Activated naive CD8-positive, alpha-beta T cell treated with anti-CD3 and anti-CD28 coated beads, Interleukin-2, amount 50 U/mL, for 24 hours (primary cell): ENCODE measurements around the gene L3MBTL1.
"Not testable (repeated sequence)": the region's sequence is repeated elsewhere in the genome, so short reads cannot be mapped to it uniquely, and the experiment has no call there.

Experiments used
- ATAC-seq: fragments of 150-1000 bp; cut with Tn5 transposase; one replicate; pipeline ENCODE4 v1.10.0; 2021
- DNase-seq: peaks from one replicate; pipeline ENCODE4 v3.0.0; 2021
- H3K27ac Mint-ChIP-seq: one replicate; pipeline ENCODE4 v1.8.0; 2021; ENCODE audit warnings: mild to moderate bottlenecking, mixed read lengths
- H3K27me3 Mint-ChIP-seq: one replicate; pipeline ENCODE4 v1.8.0; 2021; ENCODE audit warnings: mixed read lengths
- H3K36me3 Mint-ChIP-seq: one replicate; pipeline ENCODE4 v1.8.0; 2021; ENCODE audit warnings: low read depth, mixed read lengths
- H3K4me1 Mint-ChIP-seq: one replicate; pipeline ENCODE4 v1.8.0; 2021; ENCODE audit warnings: mixed read lengths
- H3K4me3 Mint-ChIP-seq: one replicate; pipeline ENCODE4 v1.8.0; 2021; ENCODE audit warnings: mild to moderate bottlenecking, moderate library complexity, mixed read lengths
- H3K9me3 Mint-ChIP-seq: one replicate; pipeline ENCODE4 v1.8.0; 2021; ENCODE audit warnings: mixed read lengths

The L3MBTL1 gene

GRCh38 chr20:43570496-43570895, 63.0 kb downstream of the L3MBTL1 start:
- no peaks in the 10 kb centered on the region for H3K9me3 Mint-ChIP-seq
- no peak for DNase-seq
- no peak overlapping the region for H3K27ac Mint-ChIP-seq
- no peak overlapping the region for H3K4me3 Mint-ChIP-seq
- H3K27me3 Mint-ChIP-seq: no peaks in the 10 kb centered on the region
- ATAC-seq: no peak
- H3K36me3 Mint-ChIP-seq: no peaks in the 10 kb centered on the region
- no peaks in the 10 kb centered on the region for H3K4me1 Mint-ChIP-seq

DNA sequence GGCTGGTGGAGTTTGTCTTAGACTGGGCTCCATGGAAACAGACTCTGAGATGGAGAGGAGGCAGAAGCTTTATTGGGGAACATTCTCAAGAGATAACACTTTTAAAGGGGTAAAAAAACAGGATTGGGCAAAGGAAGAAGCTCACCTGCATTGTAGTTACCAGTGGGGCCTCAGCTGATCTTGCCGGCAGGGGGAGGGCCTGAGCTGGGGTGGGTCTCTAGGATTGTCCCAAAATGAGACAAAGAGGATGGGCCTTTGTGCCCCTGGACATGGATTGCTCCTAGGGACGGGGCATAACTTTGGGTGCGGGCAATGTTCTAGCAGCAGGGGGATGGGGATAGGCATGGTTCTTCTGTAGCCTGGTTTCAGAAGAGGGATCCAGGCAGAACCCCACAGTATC, 63.8 kb downstream of the L3MBTL1 start:
- DNase-seq (no peak), ATAC-seq (no peak)
- Mint-ChIP-seq H3K27ac (no peak overlapping the region), H3K9me3 (no peaks in the 10 kb centered on the region), H3K27me3 (no peaks in the 10 kb centered on the region), H3K36me3 (no peaks in the 10 kb centered on the region), H3K4me3 (no peak overlapping the region), H3K4me1 (no peaks in the 10 kb centered on the region)

GRCh38 chr20:43571771-43572170, 64.3 kb downstream of the L3MBTL1 start:
- H3K9me3 Mint-ChIP-seq: no peaks in the 10 kb centered on the region
- no peak for DNase-seq

DNA sequence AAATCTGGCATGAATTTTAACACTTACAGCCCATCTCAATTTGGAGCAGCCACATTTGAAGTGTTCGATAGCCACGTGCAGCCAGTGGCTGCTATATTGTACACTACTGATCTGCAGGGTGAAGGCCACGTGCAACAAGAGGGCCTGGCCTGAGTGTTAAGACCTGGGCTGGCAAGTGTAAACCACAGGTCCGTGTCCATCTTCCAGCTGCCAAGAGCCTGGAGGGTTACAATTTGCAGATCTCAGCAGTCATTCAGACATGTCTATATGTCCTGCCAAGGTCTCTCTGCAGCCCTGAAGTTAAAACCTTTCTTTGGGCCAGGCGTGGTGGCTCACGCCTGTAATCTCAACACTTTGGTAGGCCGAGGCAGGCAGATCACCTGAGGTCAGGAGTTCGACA, 65.4 kb downstream of the L3MBTL1 start:
- no peak for ATAC-seq
- no peak for DNase-seq
- H3K27ac Mint-ChIP-seq: no peak overlapping the region
- H3K4me3 Mint-ChIP-seq: no peak overlapping the region
- H3K4me1 Mint-ChIP-seq: no peaks in the 10 kb centered on the region
- no peaks in the 10 kb centered on the region for H3K27me3 Mint-ChIP-seq
- no peaks in the 10 kb centered on the region for H3K36me3 Mint-ChIP-seq
- no peaks in the 10 kb centered on the region for H3K9me3 Mint-ChIP-seq

More at GRCh38 chr20:43571771-43572170, 64.3 kb downstream of the L3MBTL1 start:
- no peaks in the 10 kb centered on the region for H3K4me1 Mint-ChIP-seq
- no peaks in the 10 kb centered on the region for H3K27me3 Mint-ChIP-seq
- no peaks in the 10 kb centered on the region for H3K36me3 Mint-ChIP-seq
- ATAC-seq: no peak
- no peak overlapping the region for H3K4me3 Mint-ChIP-seq
- H3K27ac Mint-ChIP-seq: no peak overlapping the region

DNA sequence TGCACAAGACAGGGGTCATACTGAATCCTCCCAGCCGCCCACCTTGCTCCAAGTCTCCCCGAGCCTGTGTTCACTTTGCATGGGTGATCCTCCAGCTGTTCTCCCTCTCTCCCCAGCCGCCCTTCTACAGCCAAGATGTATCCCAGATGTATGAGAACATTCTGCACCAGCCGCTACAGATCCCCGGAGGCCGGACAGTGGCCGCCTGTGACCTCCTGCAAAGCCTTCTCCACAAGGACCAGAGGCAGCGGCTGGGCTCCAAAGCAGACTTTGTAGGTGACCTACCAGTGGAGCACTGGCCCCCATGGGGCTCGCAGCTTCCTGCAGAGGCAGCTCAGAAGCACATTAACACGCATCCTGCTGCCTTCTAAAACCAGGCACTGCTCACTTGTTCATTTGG, 68.6 kb downstream of the L3MBTL1 start:
- H3K4me1 Mint-ChIP-seq: no peaks in the 10 kb centered on the region
- ATAC-seq: no peak
- no peak overlapping the region for H3K27ac Mint-ChIP-seq
- no peaks in the 10 kb centered on the region for H3K9me3 Mint-ChIP-seq
- no peaks in the 10 kb centered on the region for H3K36me3 Mint-ChIP-seq
- DNase-seq: no peak
- no peaks in the 10 kb centered on the region for H3K27me3 Mint-ChIP-seq
- H3K4me3 Mint-ChIP-seq: no peak overlapping the region

GRCh38 chr20:43579861-43580793, 72.6 kb downstream of the L3MBTL1 start:
- ATAC-seq (no peak), DNase-seq (no peak)
- Mint-ChIP-seq H3K4me3 (no peak overlapping the region), H3K27me3 (no peaks in the 10 kb centered on the region), H3K27ac (no peak overlapping the region), H3K4me1 (no peaks in the 10 kb centered on the region), H3K9me3 (no peaks in the 10 kb centered on the region), H3K36me3 (no peaks in the 10 kb centered on the region)

DNA sequence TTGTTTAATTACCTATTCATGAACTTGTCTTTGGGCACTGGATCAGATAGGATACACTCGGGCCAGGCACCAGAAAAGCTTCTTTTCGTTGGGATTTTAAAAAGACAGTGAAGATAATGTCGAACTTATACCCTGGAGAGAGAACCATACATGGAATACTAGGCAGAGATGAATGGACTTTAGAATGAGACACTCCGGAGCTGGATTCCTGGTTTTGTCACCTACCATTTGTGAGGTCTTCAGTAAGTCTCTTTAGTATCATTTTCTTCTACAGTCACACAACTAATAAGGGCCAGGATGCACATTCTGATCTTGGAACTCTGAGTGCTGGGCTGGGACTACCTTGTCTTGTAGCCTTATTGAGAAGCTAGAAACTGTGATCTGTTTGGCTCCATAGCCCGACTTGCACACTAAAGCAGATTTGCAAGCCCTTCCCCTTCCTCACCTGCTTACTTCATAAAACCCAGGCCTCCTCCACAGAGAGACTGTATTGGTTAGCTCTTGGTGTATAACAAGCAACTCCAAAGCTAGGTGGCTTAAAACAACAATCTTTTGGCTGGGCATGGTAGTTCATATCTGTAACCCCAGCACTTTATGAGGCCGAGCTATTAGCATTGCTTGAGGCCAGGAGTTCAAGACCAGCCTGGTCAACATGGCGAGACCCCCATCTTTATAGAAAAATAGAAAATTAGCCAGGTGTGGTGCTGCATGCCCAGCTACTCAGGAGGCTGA, 75.8 kb downstream of the L3MBTL1 start:
- H3K4me1 Mint-ChIP-seq: no peaks in the 10 kb centered on the region
- no peak overlapping the region for H3K27ac Mint-ChIP-seq
- DNase-seq (no peak), ATAC-seq (no peak)
- H3K9me3 Mint-ChIP-seq: no peaks in the 10 kb centered on the region
- H3K27me3 Mint-ChIP-seq: no peaks in the 10 kb centered on the region
- no peak overlapping the region for H3K4me3 Mint-ChIP-seq
- H3K36me3 Mint-ChIP-seq: no peaks in the 10 kb centered on the region

DNA sequence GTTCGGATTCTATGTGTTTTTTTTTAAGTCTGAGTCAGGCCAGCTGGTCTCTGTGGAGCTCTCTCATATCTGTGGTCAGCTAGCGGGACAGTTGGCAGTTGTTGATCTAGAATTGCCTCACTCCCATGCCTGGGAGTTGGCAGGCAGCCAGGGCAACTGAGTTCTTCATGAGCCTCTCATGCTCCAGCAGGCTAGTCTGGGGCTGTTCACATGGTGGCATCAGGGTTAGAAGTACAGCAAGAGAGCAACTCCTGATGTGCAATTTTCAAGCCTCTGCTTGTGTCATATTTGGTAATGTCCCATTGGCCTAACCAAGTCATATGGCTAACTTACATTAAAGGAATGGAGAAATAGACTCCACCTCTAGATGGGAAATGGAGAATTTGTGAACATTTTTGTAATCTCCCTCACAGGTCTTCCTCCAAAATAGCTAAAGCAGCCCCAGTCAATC, 76.5 kb downstream of the L3MBTL1 start:
- H3K4me3 Mint-ChIP-seq: no peak overlapping the region
- H3K36me3 Mint-ChIP-seq: no peaks in the 10 kb centered on the region
- H3K27me3 Mint-ChIP-seq: no peaks in the 10 kb centered on the region
- no peak overlapping the region for H3K27ac Mint-ChIP-seq
- no peaks in the 10 kb centered on the region for H3K4me1 Mint-ChIP-seq
- DNase-seq (no peak), ATAC-seq (no peak)
- H3K9me3 Mint-ChIP-seq: no peaks in the 10 kb centered on the region

GRCh38 chr20:43584448-43585136, 77.1 kb downstream of the L3MBTL1 start:
- DNase-seq (no peak), ATAC-seq (no peak)
- Mint-ChIP-seq H3K9me3 (no peaks in the 10 kb centered on the region), H3K4me1 (no peaks in the 10 kb centered on the region), H3K27ac (no peak overlapping the region), H3K4me3 (no peak overlapping the region), H3K36me3 (no peaks in the 10 kb centered on the region), H3K27me3 (no peaks in the 10 kb centered on the region)

- no peaks in the 10 kb centered on the region for H3K36me3 Mint-ChIP-seq
- peaks cover 13% of the 10 kb centered on the region for H3K4me1 Mint-ChIP-seq
- H3K9me3 Mint-ChIP-seq: no peaks in the 10 kb centered on the region
- H3K27me3 Mint-ChIP-seq: no peaks in the 10 kb centered on the region
- H3K4me3 Mint-ChIP-seq: no peak overlapping the region
- no peak overlapping the region for H3K27ac Mint-ChIP-seq
- DNase-seq (no peak), ATAC-seq (no peak)
Observed at GRCh38 chr20:43586641-43587040, 79.1 kb downstream of the L3MBTL1 start.

GRCh38 chr20:43588526-43588925, 81.0 kb downstream of the L3MBTL1 start:
- H3K9me3 Mint-ChIP-seq, H3K4me3 Mint-ChIP-seq, DNase-seq, ATAC-seq, H3K36me3 Mint-ChIP-seq, H3K27me3 Mint-ChIP-seq, H3K27ac Mint-ChIP-seq: not testable (repeated sequence)
- peaks cover 15% of the 10 kb centered on the region for H3K4me1 Mint-ChIP-seq

DNA sequence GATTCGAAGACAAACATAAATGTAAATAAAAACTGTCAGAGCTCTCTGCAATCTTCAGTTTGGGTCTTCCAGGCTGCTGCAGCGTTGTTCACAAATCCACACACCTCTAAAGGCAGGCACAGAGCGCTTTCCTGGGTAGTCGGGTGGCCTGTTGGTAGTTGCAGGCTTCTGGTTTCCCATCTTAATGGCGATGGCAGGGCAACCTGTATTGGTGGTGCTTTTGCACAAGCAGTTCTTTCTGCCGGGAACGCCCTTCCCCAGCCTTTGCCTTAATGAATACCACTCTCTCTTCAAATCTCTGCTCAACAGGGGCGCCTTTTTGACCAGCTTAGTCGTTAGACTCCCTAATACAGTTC, 82.5 kb downstream of the L3MBTL1 start:
- Mint-ChIP-seq H3K27me3 (no peaks in the 10 kb centered on the region), H3K36me3 (peaks cover 4% of the 10 kb centered on the region), H3K27ac (peak overlapping the region; percentile 96), H3K4me1 (peaks cover 15% of the 10 kb centered on the region), H3K4me3 (peak overlapping the region; percentile 90), H3K9me3 (no peaks in the 10 kb centered on the region)
- peak; percentile 14 for DNase-seq
- ATAC-seq: no peak

DNA sequence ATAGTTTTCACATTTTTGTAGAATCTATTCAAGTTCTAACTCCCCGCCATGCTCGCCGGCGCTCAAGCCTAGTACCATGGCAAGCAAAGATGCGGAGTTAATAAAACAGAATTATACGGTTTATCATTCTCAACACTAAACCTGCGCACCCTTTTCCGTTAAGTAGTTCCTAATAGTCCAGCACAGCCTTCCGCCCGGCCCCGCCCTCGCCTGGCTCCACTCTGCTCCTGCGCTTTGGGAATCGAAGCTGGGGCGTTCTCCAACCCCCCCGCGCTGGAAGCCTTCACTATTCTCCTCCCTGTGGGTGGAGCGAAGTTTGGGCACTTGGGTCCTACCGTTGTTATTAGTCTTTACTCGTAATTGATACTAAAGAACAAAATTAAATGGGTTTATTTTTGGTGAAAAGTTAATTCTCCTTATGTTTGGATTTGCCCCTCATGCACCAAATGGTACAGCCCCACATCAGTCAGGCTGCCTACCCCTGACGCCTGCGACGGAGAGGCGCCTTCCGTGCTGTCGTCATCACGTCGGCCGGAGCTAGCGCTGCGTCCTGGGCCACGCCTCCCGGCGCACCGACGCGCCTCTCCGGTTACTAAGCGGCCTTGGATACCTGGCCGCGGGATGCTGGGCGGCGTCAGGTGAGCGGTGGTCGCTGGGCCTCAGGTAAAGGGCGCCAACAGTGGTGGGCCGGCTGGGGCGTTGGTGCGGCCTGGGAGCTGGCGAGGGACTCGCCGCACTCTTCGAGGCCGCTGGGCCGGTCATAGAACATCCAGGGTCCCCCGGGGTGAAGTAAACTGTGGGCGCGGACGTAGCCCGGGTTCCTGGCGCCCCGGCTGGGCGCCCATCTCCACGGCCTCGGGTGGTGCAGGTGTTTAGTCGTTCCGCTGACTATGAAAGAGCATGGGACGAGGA, 83.2 kb downstream of the L3MBTL1 start, which contains the start of gene IFT52:
Gene IFT52, plus strand, starts transcription at position 546 of the 912 bp plus-strand sequence. CDS start 3,762 bp downstream, outside the sequence.
- H3K4me1 Mint-ChIP-seq: peaks cover 15% of the 10 kb centered on the region
- H3K9me3 Mint-ChIP-seq: no peaks in the 10 kb centered on the region
- DNase-seq: peak; percentile 88
- ATAC-seq: peak; percentile 99
- H3K27me3 Mint-ChIP-seq: no peaks in the 10 kb centered on the region
- peak within 1 kb of the TSS; percentile 96 for H3K27ac Mint-ChIP-seq
- peak within 1 kb of the TSS; percentile 90 for H3K4me3 Mint-ChIP-seq
- H3K36me3 Mint-ChIP-seq: peaks cover 4% of the 10 kb centered on the region
